ENCODE measurements around the gene NBDY. TPM values are rescaled to one million over a fixed set of nuclear protein-coding genes. Genes with fewer than 3 reads are reported as not detected.
A peak's percentile ranks its signal among the peaks of the same experiment; 100 is the strongest.
"Not testable (repeated sequence)": the region's sequence is repeated elsewhere in the genome, so short reads cannot be mapped to it uniquely, and the experiment has no call there.

NBDY gene
- total and polyA plus RNA-seq, 5 donors: 19.3 to 36.8 (median 32.9) TPM

- intact Hi-C loops (cut with DNase I): no loop called here
- DNase-seq (no peak), ATAC-seq (no peak)
- H3K27me3 ChIP-seq (ENCODE audit: control insufficient read depth, insufficient read depth): no peaks in the 10 kb centered on the region
- H3K4me3 ChIP-seq (ENCODE audit: low read length): no peak overlapping the region
- H3K27ac ChIP-seq (ENCODE audit: low read length): no peak overlapping the region
- no peaks in the 10 kb centered on the region for H3K4me1 ChIP-seq (ENCODE audit: control insufficient read depth, insufficient read depth, low read length)
- no peaks in the 10 kb centered on the region for H3K9me3 ChIP-seq (ENCODE audit: control insufficient read depth, low read length)
Observed at GRCh38 chrX:56751071-56751470, 22.0 kb downstream of the NBDY start.

GRCh38 chrX:56757327-56757726, 28.3 kb downstream of the NBDY start:
- no peak for ATAC-seq
- intact Hi-C loops (cut with DNase I): no loop called here
- WGBS: 86% methylated on average over 7 of the region's 7 CpGs

GRCh38 chrX:56758456-56758855, 29.4 kb downstream of the NBDY start:
- WGBS: 94% methylated on average over 4 of the region's 4 CpGs
- no peak for DNase-seq
- peaks cover 3% of the 10 kb centered on the region for H3K4me1 ChIP-seq (ENCODE audit: control insufficient read depth, insufficient read depth, low read length)
- no peak overlapping the region for H3K27ac ChIP-seq (ENCODE audit: low read length)
- H3K27me3 ChIP-seq (ENCODE audit: control insufficient read depth, insufficient read depth): no peaks in the 10 kb centered on the region
- intact Hi-C loops (cut with DNase I): no loop called here
- no peaks in the 10 kb centered on the region for H3K9me3 ChIP-seq (ENCODE audit: control insufficient read depth, low read length)
- H3K4me3 ChIP-seq (ENCODE audit: low read length): no peak overlapping the region
- no peak for ATAC-seq

More at GRCh38 chrX:56757327-56757726, 28.3 kb downstream of the NBDY start:
- DNase-seq: no peak
- Histone ChIP-seq H3K27ac (ENCODE audit: low read length) (no peak overlapping the region), H3K4me1 (ENCODE audit: control insufficient read depth, insufficient read depth, low read length) (peaks cover 3% of the 10 kb centered on the region), H3K4me3 (ENCODE audit: low read length) (no peak overlapping the region), H3K9me3 (ENCODE audit: control insufficient read depth, low read length) (no peaks in the 10 kb centered on the region), H3K27me3 (ENCODE audit: control insufficient read depth, insufficient read depth) (no peaks in the 10 kb centered on the region)

- H3K4me1 ChIP-seq (ENCODE audit: control insufficient read depth, insufficient read depth, low read length): peaks cover 3% of the 10 kb centered on the region
- no peaks in the 10 kb centered on the region for H3K9me3 ChIP-seq (ENCODE audit: control insufficient read depth, low read length)
- H3K27me3 ChIP-seq (ENCODE audit: control insufficient read depth, insufficient read depth): no peaks in the 10 kb centered on the region
- H3K4me3 ChIP-seq (ENCODE audit: low read length): no peak overlapping the region
- DNase-seq (peak in 1 of 3 donors; percentile 50), ATAC-seq (no peak)
- no peak overlapping the region for H3K27ac ChIP-seq (ENCODE audit: low read length)
- intact Hi-C loops (cut with DNase I): no loop called here
- WGBS: 95% methylated on average over 7 of the region's 7 CpGs
Observed at GRCh38 chrX:56759736-56760409, 30.8 kb downstream of the NBDY start.

- ATAC-seq; H3K27me3 ChIP-seq (ENCODE audit: control insufficient read depth, insufficient read depth); H3K4me1 ChIP-seq (ENCODE audit: control insufficient read depth, insufficient read depth, low read length); H3K4me3 ChIP-seq (ENCODE audit: low read length); H3K27ac ChIP-seq (ENCODE audit: low read length); intact Hi-C loops (cut with DNase I); DNase-seq; H3K9me3 ChIP-seq (ENCODE audit: control insufficient read depth, low read length): not testable (repeated sequence)
- WGBS: 88% methylated on average over 15 of the region's 15 CpGs
Observed at GRCh38 chrX:56760410-56761124, 31.5 kb downstream of the NBDY start.

- Histone ChIP-seq H3K27me3 (ENCODE audit: control insufficient read depth, insufficient read depth) (no peaks in the 10 kb centered on the region), H3K27ac (ENCODE audit: low read length) (no peak overlapping the region), H3K9me3 (ENCODE audit: control insufficient read depth, low read length) (no peaks in the 10 kb centered on the region), H3K4me1 (ENCODE audit: control insufficient read depth, insufficient read depth, low read length) (peaks cover 3% of the 10 kb centered on the region), H3K4me3 (ENCODE audit: low read length) (no peak overlapping the region)
- DNase-seq: peak in 1 of 3 donors; percentile 6
- WGBS: 70% methylated on average over 5 of the region's 5 CpGs
- no peak for ATAC-seq
- intact Hi-C loops (cut with DNase I): no loop called here
Observed at GRCh38 chrX:56761167-56761566, 32.1 kb downstream of the NBDY start.

- Histone ChIP-seq H3K4me1 (ENCODE audit: control insufficient read depth, insufficient read depth, low read length) (peaks cover 3% of the 10 kb centered on the region), H3K27ac (ENCODE audit: low read length) (no peak overlapping the region), H3K9me3 (ENCODE audit: control insufficient read depth, low read length) (no peaks in the 10 kb centered on the region), H3K4me3 (ENCODE audit: low read length) (no peak overlapping the region), H3K27me3 (ENCODE audit: control insufficient read depth, insufficient read depth) (no peaks in the 10 kb centered on the region)
- no peak for DNase-seq
- WGBS: 56% methylated on average over 3 of the region's 3 CpGs
- no peak for ATAC-seq
- intact Hi-C loops (cut with DNase I): no loop called here
Observed at GRCh38 chrX:56762220-56762619, 33.2 kb downstream of the NBDY start.

GRCh38 chrX:56762707-56763555, 33.9 kb downstream of the NBDY start:
- H3K27me3 ChIP-seq (ENCODE audit: control insufficient read depth, insufficient read depth): no peaks in the 10 kb centered on the region

GRCh38 chrX:56763556-56764152, 34.6 kb downstream of the NBDY start:
- 77% methylated on average over 11 of the region's 11 CpGs for WGBS
- Histone ChIP-seq H3K27ac (ENCODE audit: low read length) (no peak overlapping the region), H3K9me3 (ENCODE audit: control insufficient read depth, low read length) (no peaks in the 10 kb centered on the region), H3K4me1 (ENCODE audit: control insufficient read depth, insufficient read depth, low read length) (peaks cover 3% of the 10 kb centered on the region), H3K27me3 (ENCODE audit: control insufficient read depth, insufficient read depth) (no peaks in the 10 kb centered on the region), H3K4me3 (ENCODE audit: low read length) (no peak overlapping the region)
- ATAC-seq (peak in 1 of 2 donors; percentile 71), DNase-seq (peak in 2 of 3 donors; percentile 76 to 86)
- intact Hi-C loops (cut with DNase I): no loop called here

More at GRCh38 chrX:56762707-56763555, 33.9 kb downstream of the NBDY start:
- DNase-seq (no peak), ATAC-seq (no peak)
- H3K4me3 ChIP-seq (ENCODE audit: low read length): no peak overlapping the region
- intact Hi-C loops (cut with DNase I): no loop called here
- no peaks in the 10 kb centered on the region for H3K9me3 ChIP-seq (ENCODE audit: control insufficient read depth, low read length)
- 80% methylated on average over 6 of the region's 6 CpGs for WGBS
- H3K4me1 ChIP-seq (ENCODE audit: control insufficient read depth, insufficient read depth, low read length): peaks cover 3% of the 10 kb centered on the region
- no peak overlapping the region for H3K27ac ChIP-seq (ENCODE audit: low read length)

- peak overlapping the region; percentile 29 for H3K27ac ChIP-seq (ENCODE audit: low read length)
- DNase-seq (peak; percentile 64 to 88 (median 68)), ATAC-seq (peak; percentile 61 to 72)
- H3K4me3 ChIP-seq (ENCODE audit: low read length): no peak overlapping the region
- intact Hi-C loops (cut with DNase I): no loop called here
- H3K27me3 ChIP-seq (ENCODE audit: control insufficient read depth, insufficient read depth): no peaks in the 10 kb centered on the region
- no peaks in the 10 kb centered on the region for H3K9me3 ChIP-seq (ENCODE audit: control insufficient read depth, low read length)
- WGBS: 48% methylated on average over 20 of the region's 20 CpGs
- peaks cover 3% of the 10 kb centered on the region for H3K4me1 ChIP-seq (ENCODE audit: control insufficient read depth, insufficient read depth, low read length)
Observed at GRCh38 chrX:56764153-56764974, 35.3 kb downstream of the NBDY start.
